ENCODE data around the gene FAM43A. TPM values are rescaled to one million over a fixed set of nuclear protein-coding genes. Genes with fewer than 3 reads are reported as not detected.

The FAM43A gene
- total and polyA plus RNA-seq, 12 donors = 8.9 to 61.7 (median 17.8) TPM

GRCh38 chr3:194727435-194728128, 41.9 kb downstream of the FAM43A start:
- Histone ChIP-seq H3K4me3 (no peak overlapping the region), H3K4me1 (no peaks in the 10 kb centered on the region), H3K9me3 (no peaks in the 10 kb centered on the region), H3K27me3 (peaks cover 0 to 5% (median 0%) of the 10 kb centered on the region in 7 donors), H3K27ac (no peak overlapping the region), H3K36me3 (no peaks in the 10 kb centered on the region)
- intact Hi-C loops (cut with DNase I) = no loop called here
- no peak for TF ChIP-seq CTCF (IDR thresholded peaks at IDR 0.05)
- no peak for DNase-seq
- 72 to 76% methylated on average over 11 of the region's 11 CpGs for WGBS, 2 donors
- ATAC-seq = no peak

GRCh38 chr3:194728986-194729385, 43.3 kb downstream of the FAM43A start:
- 92 to 95% methylated on average over 2 of the region's 2 CpGs for WGBS, 2 donors
- no peak for TF ChIP-seq CTCF (IDR thresholded peaks at IDR 0.05)
- ATAC-seq = no peak

GRCh38 chr3:194730365-194730764, 44.7 kb downstream of the FAM43A start:
- peaks cover 0 to 5% (median 0%) of the 10 kb centered on the region in 7 donors for H3K27me3 ChIP-seq
- H3K4me1 ChIP-seq = no peaks in the 10 kb centered on the region
- no peak overlapping the region for H3K27ac ChIP-seq
- no peak for DNase-seq
- intact Hi-C loops (cut with DNase I) = no loop called here
- H3K9me3 ChIP-seq = peaks cover 0 to 12% (median 0%) of the 10 kb centered on the region in 11 donors
- H3K36me3 ChIP-seq = no peaks in the 10 kb centered on the region
- WGBS, 2 donors = 67 to 68% methylated on average over 10 of the region's 10 CpGs
- no peak overlapping the region for H3K4me3 ChIP-seq
- ATAC-seq = no peak
- no peak for TF ChIP-seq CTCF (IDR thresholded peaks at IDR 0.05)

More at GRCh38 chr3:194728986-194729385, 43.3 kb downstream of the FAM43A start:
- no peak overlapping the region for H3K4me3 ChIP-seq
- H3K27ac ChIP-seq = no peak overlapping the region
- no peaks in the 10 kb centered on the region for H3K4me1 ChIP-seq
- no peaks in the 10 kb centered on the region for H3K36me3 ChIP-seq
- H3K27me3 ChIP-seq = peaks cover 0 to 5% (median 0%) of the 10 kb centered on the region in 7 donors
- intact Hi-C loops (cut with DNase I) = no loop called here
- no peak for DNase-seq
- H3K9me3 ChIP-seq = no peaks in the 10 kb centered on the region

- peaks cover 0 to under 1% (median 0%) of the 10 kb centered on the region in 9 donors for H3K4me1 ChIP-seq
- TF ChIP-seq CTCF (IDR thresholded peaks at IDR 0.05) = no peak
- H3K4me3 ChIP-seq = no peak overlapping the region
- peaks cover 0 to 5% (median 0%) of the 10 kb centered on the region in 7 donors for H3K27me3 ChIP-seq
- intact Hi-C loops (cut with DNase I) = no loop called here
- no peaks in the 10 kb centered on the region for H3K36me3 ChIP-seq
- DNase-seq (no peak), ATAC-seq (no peak)
- 95 to 97% methylated on average over 5 of the region's 5 CpGs for WGBS, 2 donors
- H3K27ac ChIP-seq = no peak overlapping the region
- peaks cover 0 to 17% (median 0%) of the 10 kb centered on the region in 11 donors for H3K9me3 ChIP-seq
These were observed 45.9 kb downstream of the FAM43A start for GRCh38 chr3:194731506-194732073.

Data from heart right ventricle (tissue), 16 donors.